Measurements from ENCODE around the gene MMGT1. TPM values are rescaled to one million over a fixed set of nuclear protein-coding genes. Genes with fewer than 3 reads are reported as not detected.

MMGT1 gene
- 20.7 and 23.8 TPM in 2 replicates for total RNA-seq (2014; rRNA removed)
- 9.0 TPM for polyA plus RNA-seq (2012)

DNA sequence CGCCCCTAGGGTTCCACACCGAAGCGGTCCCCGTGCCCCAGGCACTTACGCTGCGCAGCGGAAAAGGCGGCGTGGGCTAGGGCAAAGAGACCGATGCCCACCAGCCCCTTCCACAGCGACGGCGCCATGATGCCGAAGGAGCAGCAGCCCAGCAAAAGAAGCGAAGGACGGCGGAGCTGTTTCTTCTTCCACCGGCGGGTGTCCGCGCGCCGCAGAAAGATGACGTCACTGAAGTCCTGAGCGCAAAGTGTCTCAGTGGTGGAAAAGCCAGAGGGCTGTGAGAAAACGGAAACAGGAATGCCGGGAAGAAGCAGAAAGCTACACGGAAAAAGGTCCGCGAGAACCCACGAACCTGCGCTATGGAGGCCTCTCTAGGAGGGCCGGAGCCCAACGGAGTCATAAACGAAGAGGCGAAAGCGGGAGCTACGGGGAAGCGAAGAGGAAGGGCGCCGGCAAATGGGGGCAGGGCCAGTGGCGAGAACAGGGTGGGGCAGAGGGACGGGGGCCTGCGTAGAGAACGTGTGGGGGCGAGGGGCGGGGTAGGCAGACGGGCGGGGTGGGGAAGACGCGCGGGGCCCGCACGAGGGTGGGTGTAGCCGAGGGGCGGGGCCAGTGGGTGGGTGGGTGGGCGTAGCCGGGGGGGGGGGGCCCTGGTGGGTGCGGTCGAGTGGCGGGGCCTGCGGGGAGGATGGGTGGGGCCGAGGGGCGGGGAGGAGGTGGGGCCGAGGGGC is at the start of gene MMGT1:
Gene MMGT1, minus strand, starts transcription at position 441 of the 731 bp plus-strand sequence. Its CDS starts 313 bp downstream, at position 128.
- peak; percentile 80 for DNase-seq (ENCODE audit: low read depth)

DNA sequence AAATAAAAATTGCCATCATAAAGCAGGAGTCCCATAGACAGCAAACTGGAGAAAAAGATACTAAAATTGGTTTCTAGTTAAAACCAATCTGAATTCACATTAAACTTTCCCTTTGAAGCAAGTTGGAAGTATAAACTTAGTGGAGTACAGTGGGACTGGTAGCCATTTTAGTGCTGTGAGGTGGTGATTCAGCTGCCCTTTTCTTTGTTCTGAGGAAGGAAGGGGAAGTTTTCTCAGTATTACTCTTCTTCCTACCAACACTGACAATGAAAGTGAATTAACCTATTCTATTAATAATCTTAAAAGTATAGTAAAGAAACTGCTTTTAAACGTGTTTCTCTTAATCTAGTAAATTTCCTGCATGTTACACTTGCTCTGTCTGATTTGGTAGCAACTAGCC is 48.1 kb upstream of the MMGT1 start:
- no peak for DNase-seq (ENCODE audit: low read depth)

DNA sequence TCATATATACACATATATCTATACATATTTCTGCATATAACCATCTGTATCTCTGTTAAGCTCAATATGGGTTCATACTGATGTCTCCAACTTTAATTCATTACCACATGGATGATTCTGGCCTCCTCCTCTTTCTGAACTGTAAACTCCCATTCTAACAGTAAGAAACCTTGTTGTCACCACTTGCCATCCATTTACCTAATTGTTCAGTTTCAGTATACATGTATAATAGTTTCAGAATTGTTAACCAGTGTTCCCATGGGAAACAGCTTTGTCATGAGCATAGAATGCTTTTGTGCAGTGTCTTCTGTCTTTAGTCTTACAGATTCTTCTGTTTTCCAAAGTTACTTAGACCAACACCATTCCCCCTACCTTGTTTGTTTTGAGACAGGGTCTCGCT is 47.4 kb upstream of the MMGT1 start:
- DNase-seq (ENCODE audit: low read depth): no peak

DNA sequence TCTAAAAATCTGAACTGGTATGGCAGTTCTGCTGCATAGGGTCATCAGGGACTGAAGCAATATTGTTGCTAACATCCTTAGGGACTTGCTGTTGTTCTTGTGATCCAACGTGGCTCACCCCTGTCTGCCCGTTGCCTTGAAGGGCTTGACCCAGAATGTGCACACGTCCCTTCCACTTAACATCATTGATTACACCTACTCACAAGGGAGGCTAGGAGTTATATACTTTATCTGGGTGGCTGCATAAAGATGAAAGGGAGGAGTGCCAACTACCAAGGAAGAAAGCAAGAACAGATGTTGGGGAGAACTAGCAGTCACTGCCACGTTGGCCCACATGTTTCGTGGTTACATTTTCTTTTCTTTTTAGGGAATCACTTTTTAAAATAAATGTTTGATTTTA is 45.4 kb upstream of the MMGT1 start:
- no peak for DNase-seq (ENCODE audit: low read depth)

DNA sequence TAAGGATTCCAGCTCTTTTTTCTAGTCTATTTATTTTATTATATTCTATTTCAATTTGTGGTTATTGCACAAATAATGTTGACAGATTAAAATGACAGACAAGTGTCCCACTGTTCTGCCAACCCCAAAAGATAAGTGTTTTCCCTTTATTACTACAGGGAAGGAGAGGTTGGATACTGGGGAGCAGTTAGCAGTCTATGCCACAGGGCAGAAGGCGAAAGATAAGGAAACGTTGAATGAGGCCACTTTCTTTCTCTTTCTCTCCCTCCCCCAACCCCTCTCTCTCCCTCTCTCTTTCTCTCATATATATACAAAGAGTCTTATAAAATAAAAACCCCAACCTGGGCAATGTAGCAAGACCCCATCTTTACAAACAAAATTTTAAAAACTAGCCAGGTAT is 43.1 kb upstream of the MMGT1 start:
- DNase-seq (ENCODE audit: low read depth): no peak

DNA sequence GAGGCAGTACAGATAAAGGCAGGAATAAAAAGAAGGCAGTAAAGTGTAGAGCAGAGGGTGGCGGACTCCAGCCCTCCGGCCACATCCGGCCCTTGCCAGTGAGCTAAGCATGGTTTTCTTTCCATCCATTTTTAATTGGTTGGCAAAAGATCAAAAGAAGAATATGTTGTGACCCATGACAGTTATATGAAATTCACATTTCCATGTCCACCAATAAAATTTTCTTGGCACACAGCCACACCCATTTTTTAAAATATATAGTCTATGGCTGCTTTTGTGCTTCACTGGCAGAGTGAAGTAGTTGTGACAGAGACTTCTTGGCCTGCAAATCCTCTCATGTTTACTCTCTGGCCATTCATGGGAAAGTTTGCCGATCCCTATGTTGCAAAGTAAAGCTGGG is 41.2 kb upstream of the MMGT1 start:
- no peak for DNase-seq (ENCODE audit: low read depth)

DNA sequence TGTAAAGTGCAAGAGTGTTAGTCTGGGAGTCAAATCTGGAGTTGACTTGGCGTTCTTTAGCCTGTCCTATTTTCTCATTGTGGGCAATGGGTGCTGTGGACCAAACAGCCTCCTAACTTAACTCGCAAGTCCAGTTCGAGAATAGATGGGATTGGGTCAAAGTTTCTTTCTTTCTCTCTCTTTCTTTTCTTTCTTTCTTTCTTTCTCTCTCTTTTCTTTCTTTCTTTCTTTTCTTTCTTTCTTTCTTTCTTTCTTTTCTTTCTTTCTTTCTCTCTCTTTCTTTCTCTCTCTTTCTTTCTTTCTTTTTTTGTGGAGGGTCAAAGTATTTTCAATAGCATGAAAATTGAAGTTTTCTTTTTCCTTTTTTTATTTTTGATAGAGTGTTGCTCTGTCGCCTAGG is 14.5 kb upstream of the MMGT1 start:
- no peak for DNase-seq (ENCODE audit: low read depth)

DNA sequence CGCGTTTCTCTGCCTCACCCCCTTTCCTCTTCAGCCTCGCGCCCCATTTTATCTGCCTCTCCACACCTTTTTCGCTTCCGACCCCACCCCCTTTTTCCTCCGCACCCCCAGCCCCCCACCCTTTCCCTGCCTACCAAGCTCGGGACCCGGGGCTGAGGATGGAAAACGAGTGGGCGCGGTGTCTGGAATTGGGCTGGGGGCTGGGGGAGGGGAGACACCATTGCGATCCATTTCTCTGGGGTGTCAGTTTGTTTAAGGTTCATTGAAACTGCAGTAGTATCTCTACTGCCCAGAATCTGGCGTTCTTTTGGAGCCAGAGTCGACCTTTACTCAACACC is 12.2 kb upstream of the MMGT1 start:
- DNase-seq (ENCODE audit: low read depth): no peak

DNA sequence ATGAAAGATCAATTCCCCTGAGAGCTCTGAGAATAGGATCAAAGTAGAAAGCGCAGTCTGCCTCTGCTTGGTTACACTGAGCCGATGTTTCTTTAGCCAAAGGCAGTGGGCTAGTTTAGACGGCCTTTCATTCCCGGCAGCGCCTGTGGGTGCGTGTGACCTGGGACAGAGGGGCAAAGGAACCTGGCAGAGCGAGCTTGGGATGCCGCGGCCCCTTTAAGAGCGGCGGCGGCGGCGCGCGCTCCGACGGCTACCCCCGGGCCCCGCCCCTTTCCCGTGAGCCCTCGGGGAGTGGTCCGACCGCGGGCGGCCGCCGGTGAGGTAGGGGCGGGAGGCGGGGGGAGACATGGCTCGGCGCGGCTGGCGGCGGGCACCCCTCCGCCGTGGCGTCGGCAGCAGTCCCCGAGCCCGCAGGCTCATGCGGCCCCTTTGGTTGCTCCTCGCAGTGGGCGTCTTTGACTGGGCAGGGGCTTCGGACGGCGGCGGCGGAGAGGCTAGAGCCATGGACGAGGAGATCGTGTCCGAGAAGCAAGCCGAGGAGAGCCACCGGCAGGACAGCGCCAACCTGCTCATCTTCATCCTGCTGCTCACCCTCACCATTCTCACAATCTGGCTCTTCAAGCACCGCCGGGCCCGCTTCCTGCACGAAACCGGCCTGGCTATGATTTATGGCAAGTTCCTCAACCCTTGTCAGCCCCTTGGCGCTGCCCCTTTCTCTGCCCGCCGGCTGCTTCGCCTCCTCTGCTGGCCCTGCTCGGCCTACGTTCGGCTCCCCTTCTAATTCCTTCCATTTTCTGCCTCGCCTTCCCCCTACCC is 11.6 kb upstream of the MMGT1 start, which contains the start of gene SLC9A6:
Gene SLC9A6, plus strand, starts transcription at position 279 of the 816 bp plus-strand sequence. Its CDS starts 224 bp downstream, at position 503.
- DNase-seq (ENCODE audit: low read depth): peak; percentile 54

DNA sequence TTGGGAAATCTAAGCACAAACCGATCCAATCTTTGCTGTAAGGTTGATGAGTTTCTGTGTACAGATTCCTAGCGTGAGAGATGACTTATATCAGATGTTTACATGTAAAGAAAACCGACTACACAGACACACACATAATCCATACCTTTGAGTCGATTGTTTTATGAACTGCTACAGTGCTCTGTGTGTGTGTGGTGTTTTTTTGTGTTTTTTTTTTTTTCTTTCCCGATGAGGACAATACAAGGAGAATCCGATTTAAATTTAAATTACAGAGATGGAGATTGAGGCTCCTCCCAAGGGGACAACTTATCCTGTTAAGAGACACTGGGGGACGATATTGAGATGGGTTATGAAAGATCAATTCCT is 11.0 kb upstream of the MMGT1 start:
- DNase-seq (ENCODE audit: low read depth): no peak

DNA sequence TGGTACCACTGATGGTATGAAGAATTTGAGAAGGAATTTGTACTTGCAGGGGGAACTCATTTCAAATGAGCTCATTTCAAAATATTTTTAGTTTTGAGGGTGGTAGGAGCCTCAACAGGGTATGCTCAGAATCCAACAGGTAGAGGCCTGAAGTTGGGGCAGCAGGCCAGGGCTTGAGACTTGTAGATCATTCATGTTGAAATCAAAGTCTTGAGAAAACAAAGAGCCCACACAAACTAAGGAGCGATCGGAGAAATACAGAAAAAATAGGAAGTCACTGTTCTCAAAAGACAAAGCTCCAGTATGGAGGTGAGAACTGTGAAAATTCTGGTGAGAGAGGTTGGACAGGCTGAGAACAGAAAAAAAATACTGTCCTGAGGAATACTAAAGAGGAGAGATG is 10.5 kb upstream of the MMGT1 start:
- DNase-seq (ENCODE audit: low read depth): no peak

DNA sequence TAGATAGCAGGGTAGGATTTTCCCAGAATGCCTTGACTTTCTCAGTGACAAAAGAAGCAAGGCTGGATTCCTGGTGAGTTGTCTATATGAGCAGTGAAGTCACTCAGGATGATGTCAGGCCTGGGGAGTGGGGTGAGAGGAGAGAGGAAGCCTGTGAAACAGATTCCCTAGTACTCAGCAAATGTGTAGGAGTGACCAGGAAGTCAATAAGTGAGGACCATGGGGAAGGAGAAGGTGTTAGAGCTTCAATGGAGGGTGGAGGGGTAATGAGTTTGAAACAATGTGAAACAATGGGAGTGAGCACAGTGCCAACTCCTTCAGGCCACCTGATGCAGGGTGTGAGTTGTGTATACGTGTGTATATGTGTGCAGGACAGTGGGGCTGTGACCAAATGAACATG is 9.1 kb upstream of the MMGT1 start:
- no peak for DNase-seq (ENCODE audit: low read depth)

DNA sequence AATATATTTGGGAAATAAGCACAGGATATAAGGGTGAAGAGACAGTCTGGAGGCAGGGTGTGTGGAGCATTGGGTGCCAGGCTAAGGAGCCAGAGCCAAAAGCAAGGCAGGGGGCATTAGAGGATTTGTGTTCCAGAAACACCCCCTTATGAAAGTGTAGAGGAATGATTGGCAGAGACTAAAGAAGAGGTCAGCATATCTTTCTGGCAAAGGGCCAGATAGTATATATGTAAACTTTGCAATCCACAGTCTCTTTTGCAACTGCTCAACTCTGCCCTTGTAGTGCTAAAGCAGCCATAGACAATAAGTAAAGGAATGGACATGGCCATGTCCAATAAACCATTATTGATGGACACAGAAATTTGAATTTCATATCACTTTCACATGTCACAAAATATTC is 7.9 kb upstream of the MMGT1 start:
- DNase-seq (ENCODE audit: low read depth): no peak

DNA sequence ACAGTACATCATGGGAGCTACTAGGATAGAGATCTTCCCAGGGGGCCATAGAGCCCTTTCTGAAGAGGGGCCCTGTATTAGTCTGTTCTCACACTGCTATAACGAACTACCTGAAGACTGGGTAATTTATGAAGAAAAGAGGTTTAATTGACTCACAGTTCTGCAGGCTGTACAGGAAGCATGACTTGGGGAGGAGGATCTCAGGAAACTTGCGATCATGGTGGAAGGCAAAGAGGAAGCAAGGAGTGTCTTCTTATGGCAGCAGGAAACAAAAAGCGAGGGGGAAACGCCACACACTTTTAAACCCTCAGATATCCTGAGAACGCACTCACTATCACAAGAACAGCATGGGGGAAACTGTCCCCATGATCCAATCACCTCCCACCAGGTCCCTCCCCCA is 7.2 kb upstream of the MMGT1 start:
- no peak for DNase-seq (ENCODE audit: low read depth)

DNA sequence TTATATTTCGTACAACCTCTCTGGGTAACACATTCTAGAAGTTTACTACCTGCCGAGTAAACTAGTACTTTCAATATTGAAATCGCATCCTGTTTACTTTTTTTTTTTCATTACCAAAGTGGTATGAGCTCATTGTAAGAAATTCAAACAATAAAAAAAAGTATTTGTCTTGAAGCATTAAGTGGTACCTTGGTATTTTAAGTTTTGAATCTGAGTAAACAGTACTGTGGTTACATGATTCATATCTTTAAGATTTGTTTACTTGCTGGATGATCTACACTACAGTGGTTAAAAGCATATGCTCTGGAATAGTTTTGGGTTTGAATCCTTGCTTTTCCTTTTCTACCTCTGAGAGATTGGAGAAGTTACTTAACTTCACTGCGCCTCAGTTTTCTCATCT is 3.8 kb upstream of the MMGT1 start:
- peak; percentile 66 for DNase-seq (ENCODE audit: low read depth)

DNA sequence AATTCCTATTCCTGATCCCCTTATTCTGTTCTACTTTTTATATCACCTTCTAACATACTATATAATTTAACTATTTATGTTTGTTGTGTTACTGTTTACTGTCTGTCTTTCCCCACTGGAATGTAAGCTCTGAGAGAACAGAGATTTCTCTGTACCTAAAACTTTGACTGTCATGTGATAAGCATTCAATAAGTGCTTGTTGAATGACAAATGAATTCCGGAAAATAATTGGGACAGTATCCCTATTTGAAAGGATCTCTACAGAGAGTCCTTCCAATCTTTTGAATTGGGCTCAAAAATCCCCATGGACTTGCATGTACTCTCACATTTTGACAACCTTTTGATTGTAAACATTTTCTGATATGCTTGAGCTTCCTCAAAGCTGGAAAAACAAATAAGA is 1.6 kb upstream of the MMGT1 start:
- no peak for DNase-seq (ENCODE audit: low read depth)

DNA sequence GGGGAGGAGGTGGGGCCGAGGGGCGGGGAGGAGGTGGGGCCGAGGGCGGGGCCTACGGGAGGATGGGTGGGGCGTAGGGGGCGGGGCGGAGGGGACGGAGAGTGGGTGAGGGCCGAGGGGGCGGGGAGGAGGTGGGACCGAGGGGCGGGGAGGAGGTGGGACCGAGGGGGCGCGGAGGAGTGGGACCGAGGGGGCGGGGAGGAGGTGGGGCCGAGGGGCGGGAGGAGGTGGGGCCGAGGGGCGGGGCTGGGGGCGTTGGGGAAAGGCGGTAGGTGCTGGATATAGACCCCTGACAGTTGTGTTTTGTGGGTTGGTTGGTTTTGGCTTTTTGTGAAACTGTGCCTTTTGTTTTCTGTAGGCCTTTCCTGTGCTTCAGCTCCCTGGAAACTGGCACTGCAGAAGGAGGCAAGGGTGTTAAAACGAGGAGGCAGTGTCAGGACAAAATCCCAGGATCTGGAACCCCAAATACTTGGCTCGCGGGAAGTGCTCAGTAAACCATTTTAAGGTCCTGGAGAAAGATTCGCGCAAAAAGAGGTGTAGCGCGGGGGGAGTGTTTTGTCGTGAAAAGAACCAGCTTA is 580 bp upstream of the MMGT1 start:
- peak; percentile 42 for DNase-seq (ENCODE audit: low read depth)

DNA sequence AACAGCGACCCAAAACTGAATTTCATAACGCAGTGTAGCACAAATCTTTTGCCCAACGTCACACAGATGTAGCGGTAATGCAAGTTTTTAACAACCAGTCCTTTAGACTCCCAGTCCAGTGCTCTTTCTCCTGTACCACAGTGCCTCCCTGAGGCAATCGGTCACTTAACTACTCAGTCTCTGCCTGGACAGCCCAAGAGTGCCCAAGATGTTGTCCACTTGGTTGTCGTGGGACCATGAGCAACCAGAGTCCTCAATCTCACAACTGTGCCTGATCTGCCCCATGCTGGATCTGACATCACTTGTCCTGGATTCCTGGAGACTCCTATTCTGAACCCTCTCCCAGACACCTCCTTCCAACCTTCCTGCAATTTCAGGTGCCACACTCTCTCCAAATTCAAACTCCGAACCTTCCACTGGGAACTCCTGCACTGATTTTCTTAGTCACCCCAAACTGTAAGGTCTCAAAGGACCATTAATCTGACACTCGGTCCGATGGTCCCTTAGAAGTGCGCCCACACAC is 702 bp downstream of the MMGT1 start:
- DNase-seq (ENCODE audit: low read depth): peak; percentile 29

DNA sequence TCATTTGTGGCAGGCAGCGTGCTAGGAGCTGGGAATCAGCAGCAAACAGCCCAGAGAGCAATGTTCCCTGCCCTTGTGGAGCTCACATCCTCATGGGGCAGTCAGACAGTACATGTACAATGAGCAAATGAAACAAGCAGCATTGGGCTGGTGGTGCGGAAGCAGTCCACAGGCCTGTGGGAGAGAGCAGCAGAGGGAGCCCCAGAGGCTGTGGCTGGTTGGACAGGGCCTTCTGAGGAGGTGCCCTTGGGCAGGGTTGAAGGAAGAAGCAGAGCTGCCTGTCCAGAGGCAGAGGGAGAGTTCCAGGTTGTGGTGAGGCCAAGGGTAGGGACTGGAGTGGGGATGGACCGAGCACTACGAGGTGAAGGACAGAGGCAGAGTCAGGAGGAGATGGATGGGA is 22.5 kb downstream of the MMGT1 start:
- DNase-seq (ENCODE audit: low read depth): no peak

DNA sequence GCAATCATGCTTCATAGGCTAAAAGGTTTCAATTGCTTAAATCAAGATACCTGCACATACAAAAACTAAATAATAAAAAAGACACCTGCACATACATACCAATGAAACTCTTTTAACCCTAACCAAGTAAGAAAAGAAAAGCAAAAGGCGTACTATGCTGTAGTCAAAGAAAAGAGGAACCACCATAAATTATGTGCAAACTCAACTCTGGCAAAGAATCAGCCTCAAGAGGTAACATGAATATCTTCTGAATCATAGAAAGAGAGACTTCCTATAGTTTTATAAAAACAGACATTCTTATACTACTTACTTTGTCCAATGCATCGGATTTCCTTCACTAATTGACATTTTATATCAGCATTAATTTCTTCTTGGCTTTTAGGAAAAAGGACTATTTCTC is 29.3 kb downstream of the MMGT1 start:
- DNase-seq (ENCODE audit: low read depth): no peak

DNA sequence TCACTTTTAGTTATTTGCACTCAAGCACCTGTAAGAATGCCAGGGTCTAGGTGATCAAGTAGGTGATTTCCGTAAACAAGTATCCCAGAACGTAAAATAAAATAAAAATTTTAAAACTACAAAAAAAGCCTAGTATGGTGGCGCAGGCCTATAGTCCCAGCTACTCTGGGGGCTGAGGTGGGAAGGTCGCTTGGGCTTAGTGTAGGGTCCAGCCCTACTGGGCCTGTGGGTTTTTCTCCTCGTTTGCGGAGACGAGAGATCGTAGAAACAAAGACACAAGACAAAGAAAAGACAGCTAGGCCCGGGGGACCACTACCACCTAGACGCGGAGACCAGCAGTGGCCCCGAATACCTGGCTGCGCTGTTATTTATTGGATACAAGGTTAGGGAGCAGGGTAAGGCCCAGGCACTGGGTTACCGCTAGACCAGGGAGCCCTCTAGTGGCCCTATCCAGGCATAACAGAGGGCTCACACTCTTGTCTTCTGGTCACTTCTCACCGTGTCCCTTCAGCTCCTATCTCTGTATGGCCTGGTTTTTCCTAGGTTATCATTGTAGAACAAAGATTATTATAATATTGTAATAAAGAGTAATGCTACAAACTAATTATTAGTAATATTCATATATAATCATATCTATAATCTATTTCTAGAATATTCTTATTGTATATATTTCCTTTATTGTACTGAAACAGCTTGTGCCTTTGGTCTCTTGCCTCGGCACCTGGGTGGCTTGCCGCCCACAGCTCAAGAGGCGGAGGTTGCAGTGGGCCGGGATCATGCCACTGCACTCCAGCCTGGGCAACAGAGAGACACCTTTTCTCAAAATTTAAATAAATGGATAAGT is 41.9 kb downstream of the MMGT1 start:
- peak; percentile 3 for DNase-seq (ENCODE audit: low read depth)

DNA sequence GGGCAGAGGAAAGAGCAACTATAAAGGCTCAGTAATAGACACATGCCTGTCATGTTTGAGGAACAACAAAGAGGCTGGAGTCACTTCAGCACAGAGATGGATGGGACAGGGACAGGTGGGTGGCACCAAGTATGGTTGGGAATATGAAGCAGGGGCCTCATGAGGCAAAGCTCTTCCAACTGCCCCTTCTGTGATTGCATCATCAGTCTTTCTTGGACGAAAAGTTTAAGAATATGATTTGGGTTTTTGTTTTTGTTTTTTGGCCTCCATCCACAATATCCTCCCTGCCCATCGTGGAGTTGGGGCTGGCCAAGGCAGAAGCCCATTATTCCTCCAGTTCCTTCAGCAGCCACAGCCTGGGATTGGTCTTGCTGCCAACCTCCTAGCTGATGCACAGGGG is 45.9 kb downstream of the MMGT1 start:
- no peak for DNase-seq (ENCODE audit: low read depth)
